HEK293 (cell line): ENCODE data around the gene SHROOM3.

Experiments used
- CTCF ChIA-PET: fragments of 350-600 bp; formaldehyde crosslinking; extraction: SDS; loops from one replicate; lab custom pipeline; 2021; ENCODE audit warnings: antibody characterized with exemption; lab: Yijun Ruan, JAX
- POLR2A ChIA-PET: fragments of 300-600 bp; formaldehyde crosslinking; extraction: SDS; loops from one replicate; lab custom pipeline; 2020; ENCODE audit warnings: antibody characterized with exemption, inconsistent platforms; lab: Yijun Ruan, JAX
- H3K27ac ChIP-seq: fragments of 200-500 bp; sonication (Bioruptor generic); 2 replicates; pipeline ENCODE4 v1.5.1; 2014; ENCODE audit warnings: low read depth, low read length, control low read depth, inconsistent platforms; ENCODE audit errors: extremely low read depth
- H3K36me3 ChIP-seq, 2 experiments: fragments of 200-500 bp in 1 of 2; sonication (Bioruptor generic) in 1 of 2; 1 replicate in 1 of 2; 2 replicates in 1 of 2; pipeline ENCODE4 v1.5.1; 2014 to 2017; ENCODE audit warnings: inconsistent platforms in 2 of 2, low read length in 2 of 2; ENCODE audit not compliant: control insufficient read depth in 2 of 2, insufficient read depth in 1 of 2
- H3K4me1 ChIP-seq: fragments of 200-500 bp; sonication (Bioruptor generic); 2 replicates; pipeline ENCODE4 v1.5.1; 2014; ENCODE audit warnings: mild to moderate bottlenecking, low read length, inconsistent platforms; ENCODE audit not compliant: control insufficient read depth, insufficient read depth
- H3K4me3 ChIP-seq: 2 replicates; pipeline ENCODE4 v1.5.1; 2011; ENCODE audit warnings: low read depth, mild to moderate bottlenecking, control low read depth, low read length, moderate library complexity
- H3K9me3 ChIP-seq: fragments of 200-500 bp; sonication (Bioruptor generic); 2 replicates; pipeline ENCODE4 v1.5.1; 2014; ENCODE audit warnings: low read depth, low read length, inconsistent platforms; ENCODE audit not compliant: control insufficient read depth, insufficient read depth
- BCL11B ChIP-seq: fragments of 450-650 bp; formaldehyde crosslinking; IDR thresholded peaks from 2 replicates; pipeline ENCODE4 v1.5.1; 2016; ENCODE audit warnings: low read depth, missing biosample characterization, missing genetic modification characterization
- ELK4 ChIP-seq: IDR thresholded peaks from 2 replicates; pipeline ENCODE4 v1.6.1; 2011; ENCODE audit warnings: mild to moderate bottlenecking, low read depth, low read length, borderline replicate concordance
- GLI4 ChIP-seq: fragments of 450-650 bp; formaldehyde crosslinking; IDR thresholded peaks from 2 replicates; pipeline ENCODE4 v1.5.1; 2016; ENCODE audit warnings: missing biosample characterization, missing genetic modification characterization
- GLIS1 ChIP-seq: fragments of 450-650 bp; formaldehyde crosslinking; IDR thresholded peaks from 2 replicates; pipeline ENCODE4 v1.5.1; 2016; ENCODE audit warnings: missing biosample characterization, missing genetic modification characterization
- HOXC10 ChIP-seq: sonication (generic); formaldehyde crosslinking; IDR thresholded peaks from 2 replicates; pipeline ENCODE4 v1.8.1; 2023; ENCODE audit warnings: mild to moderate bottlenecking, missing genetic modification reagents
- KLF1 ChIP-seq: fragments of 450-650 bp; formaldehyde crosslinking; IDR thresholded peaks from 2 replicates; pipeline ENCODE4 v1.5.1; 2016; ENCODE audit warnings: missing biosample characterization, missing genetic modification characterization
- PATZ1 ChIP-seq: fragments of 450-650 bp; formaldehyde crosslinking; IDR thresholded peaks from 2 replicates; pipeline ENCODE4 v1.5.1; 2016; ENCODE audit warnings: missing biosample characterization, missing genetic modification characterization
- SP3 ChIP-seq: fragments of 450-650 bp; formaldehyde crosslinking; IDR thresholded peaks from 2 replicates; pipeline ENCODE4 v1.5.1; 2016; ENCODE audit warnings: missing biosample characterization, missing genetic modification characterization
- ZNF10 ChIP-seq: fragments of 450-650 bp; formaldehyde crosslinking; IDR thresholded peaks from 2 replicates; pipeline ENCODE4 v1.5.1; 2017; ENCODE audit warnings: missing biosample characterization, missing genetic modification characterization
- ZNF132 ChIP-seq: fragments of 450-650 bp; formaldehyde crosslinking; IDR thresholded peaks from 2 replicates; pipeline ENCODE4 v1.5.1; 2017; ENCODE audit warnings: missing biosample characterization, missing genetic modification characterization, borderline replicate concordance
- ZNF133 ChIP-seq: fragments of 450-650 bp; formaldehyde crosslinking; IDR thresholded peaks from 2 replicates; pipeline ENCODE4 v1.5.1; 2016; ENCODE audit warnings: missing biosample characterization, missing genetic modification characterization
- ZNF155 ChIP-seq: fragments of 450-650 bp; formaldehyde crosslinking; IDR thresholded peaks from 2 replicates; pipeline ENCODE4 v1.5.1; 2016; ENCODE audit warnings: missing biosample characterization, missing genetic modification characterization
- ZNF211 ChIP-seq: fragments of 450-650 bp; formaldehyde crosslinking; IDR thresholded peaks from 2 replicates; pipeline ENCODE4 v1.5.1; 2016; ENCODE audit warnings: low read depth, missing biosample characterization, missing genetic modification characterization
- ZNF324 ChIP-seq: fragments of 450-650 bp; formaldehyde crosslinking; IDR thresholded peaks from 2 replicates; pipeline ENCODE4 v1.5.1; 2016; ENCODE audit warnings: missing biosample characterization, missing genetic modification characterization
- ZNF350 ChIP-seq: fragments of 450-650 bp; formaldehyde crosslinking; IDR thresholded peaks from 2 replicates; pipeline ENCODE4 v1.5.0; 2017; ENCODE audit warnings: missing biosample characterization, mild to moderate bottlenecking, missing genetic modification characterization
- ZNF398 ChIP-seq: fragments of 450-650 bp; formaldehyde crosslinking; IDR thresholded peaks from 2 replicates; pipeline ENCODE4 v1.5.1; 2017; ENCODE audit warnings: missing biosample characterization, missing genetic modification characterization
- ZNF416 ChIP-seq: fragments of 450-650 bp; formaldehyde crosslinking; IDR thresholded peaks from 2 replicates; pipeline ENCODE4 v1.5.1; 2016; ENCODE audit warnings: missing biosample characterization, missing genetic modification characterization
- ZNF514 ChIP-seq: fragments of 450-650 bp; formaldehyde crosslinking; IDR thresholded peaks from 2 replicates; pipeline ENCODE4 v1.5.1; 2016; ENCODE audit warnings: missing biosample characterization, missing genetic modification characterization
- ZNF561 ChIP-seq: fragments of 450-650 bp; IDR thresholded peaks from 2 replicates; pipeline ENCODE4 v1.5.1; 2018; ENCODE audit warnings: missing biosample characterization, missing genetic modification characterization, borderline replicate concordance
- ZNF626 ChIP-seq: fragments of 450-650 bp; sonication (Bioruptor Pico); formaldehyde crosslinking; IDR thresholded peaks from 2 replicates; pipeline ENCODE4 v1.5.1; 2018; ENCODE audit warnings: missing biosample characterization, missing genetic modification characterization, inconsistent platforms
- TF ChIP-seq, protein P1 (sequence below): fragments of 450-650 bp; formaldehyde crosslinking; IDR thresholded peaks from 2 replicates; pipeline ENCODE4; 2016; ENCODE audit warnings: missing biosample characterization, missing genetic modification characterization
- TF ChIP-seq, protein P2 (sequence below): fragments of 450-650 bp; formaldehyde crosslinking; IDR thresholded peaks from 2 replicates; pipeline ENCODE4 v1.5.1; 2016; ENCODE audit warnings: missing biosample characterization, missing genetic modification characterization
- TF ChIP-seq, protein P3 (sequence below): sonication (generic); formaldehyde crosslinking; IDR thresholded peaks from 2 replicates; pipeline ENCODE4 v1.8.1; 2022; ENCODE audit warnings: mild to moderate bottlenecking, moderate library complexity, missing genetic modification reagents

Gene SHROOM3

GRCh38 chr4:76527666-76528065 is 92.6 kb downstream of the SHROOM3 start:
- ChIA-PET POLR2A (no interaction called here), CTCF (no interaction called here)
- Histone ChIP-seq H3K4me1 (no peaks in the 10 kb centered on the region), H3K36me3 (no peaks in the 10 kb centered on the region), H3K4me3 (no peak overlapping the region), H3K9me3 (no peaks in the 10 kb centered on the region), H3K27ac (no peak overlapping the region)
- TF ChIP-seq ZNF398 (tag by site-specific recombination) = no peak

- H3K4me1 ChIP-seq = peaks cover 9% of the 10 kb centered on the region
- TF ChIP-seq KLF1 (tag by site-specific recombination) (no peak), GLI4 (tag by site-specific recombination) (no peak), SP3 (tag by site-specific recombination) (no peak), ZNF211 (no peak), ZNF133 (tag by site-specific recombination) (no peak), HOXC10 (CRISPR knock-in tag) (no peak), ZNF561 (no peak), ZNF155 (no peak), GLIS1 (no peak), PATZ1 (tag by site-specific recombination) (no peak), ZNF514 (tag by site-specific recombination) (no peak), ZNF350 (tag by site-specific recombination) (no peak), ZNF324 (tag by site-specific recombination) (no peak), ZNF10 (tag by site-specific recombination) (no peak), ZNF132 (tag by site-specific recombination) (no peak)
- TF ChIP-seq, protein P1, sequence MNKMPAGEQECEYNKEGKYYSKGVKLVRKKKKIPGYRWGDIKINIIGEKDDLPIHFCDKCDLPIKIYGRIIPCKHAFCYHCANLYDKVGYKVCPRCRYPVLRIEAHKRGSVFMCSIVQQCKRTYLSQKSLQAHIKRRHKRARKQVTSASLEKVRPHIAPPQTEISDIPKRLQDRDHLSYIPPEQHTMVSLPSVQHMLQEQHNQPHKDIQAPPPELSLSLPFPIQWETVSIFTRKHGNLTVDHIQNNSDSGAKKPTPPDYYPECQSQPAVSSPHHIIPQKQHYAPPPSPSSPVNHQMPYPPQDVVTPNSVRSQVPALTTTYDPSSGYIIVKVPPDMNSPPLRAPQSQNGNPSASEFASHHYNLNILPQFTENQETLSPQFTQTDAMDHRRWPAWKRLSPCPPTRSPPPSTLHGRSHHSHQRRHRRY (tag by site-specific recombination) = no peak
- TF ChIP-seq, protein P2, sequence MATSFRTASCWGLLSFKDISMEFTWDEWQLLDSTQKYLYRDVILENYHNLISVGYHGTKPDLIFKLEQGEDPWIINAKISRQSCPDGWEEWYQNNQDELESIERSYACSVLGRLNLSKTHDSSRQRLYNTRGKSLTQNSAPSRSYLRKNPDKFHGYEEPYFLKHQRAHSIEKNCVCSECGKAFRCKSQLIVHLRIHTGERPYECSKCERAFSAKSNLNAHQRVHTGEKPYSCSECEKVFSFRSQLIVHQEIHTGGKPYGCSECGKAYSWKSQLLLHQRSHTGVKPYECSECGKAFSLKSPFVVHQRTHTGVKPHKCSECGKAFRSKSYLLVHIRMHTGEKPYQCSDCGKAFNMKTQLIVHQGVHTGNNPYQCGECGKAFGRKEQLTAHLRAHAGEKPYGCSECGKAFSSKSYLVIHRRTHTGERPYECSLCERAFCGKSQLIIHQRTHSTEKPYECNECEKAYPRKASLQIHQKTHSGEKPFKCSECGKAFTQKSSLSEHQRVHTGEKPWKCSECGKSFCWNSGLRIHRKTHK = no peak
- POLR2A ChIA-PET = no interaction called here
- H3K36me3 ChIP-seq = no peaks in the 10 kb centered on the region
- H3K9me3 ChIP-seq = no peaks in the 10 kb centered on the region
- H3K27ac ChIP-seq = no peak overlapping the region
- CTCF ChIA-PET = interaction anchor here (0.5 kb wide), 1 partner anchor 38 kb away, joined by 4 read pairs; no protein-coding TSS in a partner anchor
- H3K4me3 ChIP-seq = no peak overlapping the region
These were observed 96.6 kb downstream of the SHROOM3 start for GRCh38 chr4:76531597-76531996.

DNA sequence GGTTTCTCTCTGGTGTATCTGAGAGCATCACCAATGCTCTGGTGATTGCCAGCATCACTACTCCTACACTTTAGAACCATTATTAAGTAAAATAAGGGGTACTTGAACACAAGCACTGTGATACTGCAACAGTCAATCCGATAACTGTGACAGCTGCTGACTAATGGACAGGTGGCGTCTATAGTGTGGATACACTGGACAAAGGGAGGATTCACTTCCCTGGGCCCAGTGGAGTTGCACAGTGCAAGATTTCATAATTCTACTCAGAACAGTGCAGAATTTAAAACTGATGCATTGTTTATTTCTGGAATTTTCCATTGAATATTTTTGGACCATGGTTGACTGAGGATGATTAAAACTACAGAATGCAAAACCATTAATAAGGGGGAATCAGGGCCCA is 97.8 kb downstream of the SHROOM3 start:
- no peaks in the 10 kb centered on the region for H3K36me3 ChIP-seq
- H3K27ac ChIP-seq = no peak overlapping the region
- H3K4me3 ChIP-seq = no peak overlapping the region
- POLR2A ChIA-PET = no interaction called here
- H3K4me1 ChIP-seq = peaks cover 9% of the 10 kb centered on the region
- H3K9me3 ChIP-seq = no peaks in the 10 kb centered on the region
- CTCF ChIA-PET = no interaction called here
- TF ChIP-seq BCL11B (tag by site-specific recombination) (no peak), PATZ1 (tag by site-specific recombination) (no peak), ZNF416 (tag by site-specific recombination) (no peak), ELK4 (no peak), ZNF626 (tag by site-specific recombination) (no peak)
- TF ChIP-seq, protein P3, sequence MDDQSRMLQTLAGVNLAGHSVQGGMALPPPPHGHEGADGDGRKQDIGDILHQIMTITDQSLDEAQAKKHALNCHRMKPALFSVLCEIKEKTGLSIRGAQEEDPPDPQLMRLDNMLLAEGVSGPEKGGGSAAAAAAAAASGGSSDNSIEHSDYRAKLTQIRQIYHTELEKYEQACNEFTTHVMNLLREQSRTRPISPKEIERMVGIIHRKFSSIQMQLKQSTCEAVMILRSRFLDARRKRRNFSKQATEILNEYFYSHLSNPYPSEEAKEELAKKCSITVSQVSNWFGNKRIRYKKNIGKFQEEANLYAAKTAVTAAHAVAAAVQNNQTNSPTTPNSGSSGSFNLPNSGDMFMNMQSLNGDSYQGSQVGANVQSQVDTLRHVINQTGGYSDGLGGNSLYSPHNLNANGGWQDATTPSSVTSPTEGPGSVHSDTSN (CRISPR knock-in tag) = no peak
